GM23248 (cell line): ENCODE data around the gene TSBP1. TPM values are rescaled to one million over a fixed set of nuclear protein-coding genes. Genes with fewer than 3 reads are reported as not detected.
"Not testable (repeated sequence)": the region's sequence is repeated elsewhere in the genome, so short reads cannot be mapped to it uniquely, and the experiment has no call there.

Experiments used
- DNase-seq: peaks from one replicate; pipeline ENCODE4 v3.0.0-alpha.2; 2015
- H2AFZ ChIP-seq: fragments of 200-600 bp; sonication (generic); 2 replicates; pipeline ENCODE4 v1.6.1; 2016; ENCODE audit warnings: antibody characterized with exemption
- H3F3A ChIP-seq: fragments of 200-600 bp; sonication (generic); 2 replicates; pipeline ENCODE4 v1.6.1; 2016; ENCODE audit warnings: mild to moderate bottlenecking, antibody characterized with exemption, mixed run types; ENCODE audit not compliant: insufficient read depth
- H3K27ac ChIP-seq: fragments of 200-600 bp; sonication (generic); 2 replicates; pipeline ENCODE4 v1.5.1; 2016; ENCODE audit warnings: mild to moderate bottlenecking
- H3K27me3 ChIP-seq: fragments of 200-600 bp; sonication (generic); replicated peaks from 2 replicates; pipeline ENCODE4 v1.6.1; 2016; ENCODE audit warnings: mild to moderate bottlenecking; ENCODE audit not compliant: insufficient read depth
- H3K36me3 ChIP-seq: fragments of 200-600 bp; sonication (generic); 2 replicates; pipeline ENCODE4 v1.6.1; 2016; ENCODE audit warnings: low read depth, mild to moderate bottlenecking
- H3K4me1 ChIP-seq: fragments of 200-600 bp; sonication (generic); 2 replicates; pipeline ENCODE4 v1.6.1; 2016; ENCODE audit warnings: mild to moderate bottlenecking; ENCODE audit not compliant: insufficient read depth
- H3K4me2 ChIP-seq: fragments of 200-600 bp; sonication (generic); one replicate; pipeline ENCODE4 v1.6.1; 2016; ENCODE audit warnings: mild to moderate bottlenecking; ENCODE audit not compliant: unreplicated experiment
- H3K4me3 ChIP-seq: fragments of 200-600 bp; sonication (generic); 2 replicates; pipeline ENCODE4 v1.5.1; 2016; ENCODE audit warnings: mild to moderate bottlenecking
- H3K79me2 ChIP-seq: fragments of 200-600 bp; sonication (generic); 2 replicates; pipeline ENCODE4 v1.6.1; 2016; ENCODE audit warnings: mild to moderate bottlenecking; ENCODE audit not compliant: insufficient read depth
- H3K9ac ChIP-seq: fragments of 200-600 bp; sonication (generic); 2 replicates; pipeline ENCODE4 v1.6.1; 2016; ENCODE audit warnings: mild to moderate bottlenecking
- H3K9me2 ChIP-seq: fragments of 200-600 bp; sonication (generic); 2 replicates; pipeline ENCODE4 v1.6.1; 2016; ENCODE audit warnings: mixed run types, mild to moderate bottlenecking, moderate library complexity; ENCODE audit not compliant: insufficient read depth
- H3K9me3 ChIP-seq: fragments of 200-600 bp; sonication (generic); one replicate; pipeline ENCODE4 v1.6.1; 2017; ENCODE audit warnings: low read depth
- H4K20me1 ChIP-seq: fragments of 200-600 bp; sonication (generic); 2 replicates; pipeline ENCODE4 v1.6.0; 2016; ENCODE audit not compliant: insufficient read depth
- EZH2 ChIP-seq: fragments of 200-600 bp; sonication (generic); IDR thresholded peaks from 2 replicates; pipeline ENCODE4 v1.6.1; 2018; ENCODE audit warnings: antibody characterized with exemption, mild to moderate bottlenecking; ENCODE audit not compliant: insufficient read depth, poor library complexity, severe bottlenecking
- EZH2phosphoT487 ChIP-seq: fragments of 200-600 bp; sonication (generic); IDR thresholded peaks from 2 replicates; pipeline ENCODE4 v1.6.1; 2018; ENCODE audit warnings: antibody characterized with exemption, moderate library complexity, mild to moderate bottlenecking, low read depth; ENCODE audit not compliant: insufficient read depth
- WGBS, 2 experiments: methylation state at CpG; one replicate each; pipeline ENCODE4 v1.1.6; 2015 to 2017; ENCODE audit warnings: low lambda C conversion rate in 2 of 2, low coverage in 1 of 2; ENCODE audit errors: missing lambda C conversion rate in 2 of 2; 5-methylcytosine and 5-hydroxymethylcytosine counted together
- in situ Hi-C: fragments of 300-500 bp; cut with MboI; formaldehyde crosslinking; loops from 2 replicates; pipeline ENCODE4 v1.15.0; 2020
- polyA plus RNA-seq: library from polyadenylated mRNA; unstranded; fragments of >200 nt; fragmentation: Nextera tagmentation; extraction: Ambion mirVana; gene quantifications from 2 replicates; pipeline ENCODE4 v1.2.1, GENCODE V29; 2016
- total RNA-seq: library from RNA; depleted of rRNA; stranded (reverse); fragments of >200 nt; shearing (Covaris generic); gene quantifications from 2 replicates; pipeline ENCODE4 v1.2.3, GENCODE V29; 2014

Gene TSBP1
- total and polyA plus RNA-seq, 2 experiments from 2014 or later: not detected

GRCh38 chr6:32290886-32291450 lies 80.7 kb downstream of the TSBP1 start:
- no peak for TF ChIP-seq EZH2phosphoT487
- in situ Hi-C loops: no loop called here
- H3K4me2 ChIP-seq: no peak overlapping the region

GRCh38 chr6:32288426-32288825 lies 83.3 kb downstream of the TSBP1 start:
- Histone ChIP-seq H3K27me3 (no peaks in the 10 kb centered on the region), H3K79me2 (no peaks in the 10 kb centered on the region), H3K9me3 (no peaks in the 10 kb centered on the region), H4K20me1 (no peaks in the 10 kb centered on the region), H3K9me2 (no peaks in the 10 kb centered on the region), H3K4me1 (no peaks in the 10 kb centered on the region), H3F3A (no peaks in the 10 kb centered on the region), H3K4me3 (no peak overlapping the region), H3K36me3 (no peaks in the 10 kb centered on the region), H2AFZ (no peak overlapping the region), H3K4me2 (no peak overlapping the region), H3K9ac (no peak overlapping the region), H3K27ac (no peak overlapping the region)
- TF ChIP-seq EZH2phosphoT487: no peak
- TF ChIP-seq EZH2: no peak
- DNase-seq: no peak
- in situ Hi-C loops: no loop called here
- WGBS, 2 experiments: 66 to 75% methylated on average over 2 of the region's 2 CpGs

More at GRCh38 chr6:32290886-32291450, 80.7 kb downstream of the TSBP1 start:
- Histone ChIP-seq H3K27me3 (no peaks in the 10 kb centered on the region), H3K79me2 (no peaks in the 10 kb centered on the region), H2AFZ (no peak overlapping the region), H3K4me3 (no peak overlapping the region), H3K4me1 (no peaks in the 10 kb centered on the region), H3K9me3 (no peaks in the 10 kb centered on the region), H3K9ac (no peak overlapping the region), H4K20me1 (no peaks in the 10 kb centered on the region), H3K27ac (no peak overlapping the region), H3K9me2 (no peaks in the 10 kb centered on the region), H3K36me3 (no peaks in the 10 kb centered on the region), H3F3A (no peaks in the 10 kb centered on the region)
- peak; percentile 31 for DNase-seq

GRCh38 chr6:32273801-32274577 lies 97.7 kb downstream of the TSBP1 start:
- H3K36me3 ChIP-seq, H3K9ac ChIP-seq, in situ Hi-C loops, H3F3A ChIP-seq, H3K4me1 ChIP-seq, H3K4me3 ChIP-seq, H3K4me2 ChIP-seq, H3K27me3 ChIP-seq, H2AFZ ChIP-seq, DNase-seq, H3K27ac ChIP-seq, H3K79me2 ChIP-seq, H3K9me2 ChIP-seq, H3K9me3 ChIP-seq, H4K20me1 ChIP-seq: not testable (repeated sequence)
- WGBS, 2 experiments: 63 to 67% methylated on average over 2 of the region's 2 CpGs

GRCh38 chr6:32271429-32271828 lies 100.3 kb downstream of the TSBP1 start:
- Histone ChIP-seq H3K9me3 (no peaks in the 10 kb centered on the region), H3K4me2 (no peak overlapping the region), H3K9ac (no peak overlapping the region), H3K36me3 (no peaks in the 10 kb centered on the region), H2AFZ (no peak overlapping the region), H3K4me3 (no peak overlapping the region), H4K20me1 (no peaks in the 10 kb centered on the region), H3F3A (no peaks in the 10 kb centered on the region), H3K79me2 (no peaks in the 10 kb centered on the region), H3K27me3 (no peaks in the 10 kb centered on the region), H3K27ac (no peak overlapping the region), H3K4me1 (no peaks in the 10 kb centered on the region), H3K9me2 (no peaks in the 10 kb centered on the region)
- TF ChIP-seq EZH2: no peak
- TF ChIP-seq EZH2phosphoT487: no peak
- WGBS, 2 experiments: 89 to 93% methylated on average over 1 of the region's 1 CpG
- no peak for DNase-seq
- in situ Hi-C loops: no loop called here

GRCh38 chr6:32268459-32268858 lies 103.2 kb downstream of the TSBP1 start:
- H3K36me3 ChIP-seq, H3K4me2 ChIP-seq, DNase-seq, H3K9me2 ChIP-seq, in situ Hi-C loops, H3K27me3 ChIP-seq, H3K4me3 ChIP-seq, H2AFZ ChIP-seq, H4K20me1 ChIP-seq, H3K79me2 ChIP-seq, H3K27ac ChIP-seq, H3K9ac ChIP-seq, H3F3A ChIP-seq, H3K9me3 ChIP-seq, H3K4me1 ChIP-seq: not testable (repeated sequence)
- 67 to 76% methylated on average over 3 of the region's 3 CpGs for WGBS, 2 experiments
